Upper lobe of left lung (tissue), 6 donors: ENCODE data around the gene TGFBR3L. TPM values are rescaled to one million over a fixed set of nuclear protein-coding genes. Genes with fewer than 3 reads are reported as not detected.
A peak's percentile ranks its signal among the peaks of the same experiment; 100 is the strongest.

Source experiments
- ATAC-seq, 2 donors: fragments of 200-7000 bp; cut with Tn5 transposase; one replicate each; pipeline ENCODE4 v1.9.1; 2022; ENCODE audit warnings: mild to moderate bottlenecking in 2 of 2, moderate library complexity in 2 of 2; ENCODE audit not compliant: low FRiP score in 2 of 2
- DNase-seq, 2 donors: peaks; one replicate each; pipeline ENCODE4 v3.0.0-alpha.2; 2019 to 2020
- H3K27ac ChIP-seq, 4 donors: fragments of 200-600 bp; sonication (generic); one replicate each; pipeline ENCODE4 v1.5.1; 2016 to 2019
- H3K27me3 ChIP-seq, 4 donors: fragments of 200-600 bp; sonication (generic); one replicate each; pipeline ENCODE4 v1.5.1; 2017 to 2019
- H3K36me3 ChIP-seq, 4 donors: fragments of 200-600 bp; sonication (generic); one replicate each; pipeline ENCODE4 v1.5.1; 2016 to 2019
- H3K4me1 ChIP-seq, 4 donors: fragments of 200-600 bp; sonication (generic); one replicate each; pipeline ENCODE4 v1.5.1; 2018 to 2019
- H3K4me3 ChIP-seq, 4 donors: fragments of 200-600 bp; sonication (generic); one replicate each; pipeline ENCODE4 v1.5.1; 2017 to 2019; ENCODE audit warnings: mild to moderate bottlenecking in 2 of 4, moderate library complexity in 1 of 4
- H3K9me3 ChIP-seq, 4 donors: fragments of 200-600 bp; sonication (generic); one replicate each; pipeline ENCODE4 v1.5.1; 2018 to 2019
- EP300 ChIP-seq, 4 donors: sonication (generic); formaldehyde crosslinking; IDR thresholded peaks; one replicate each; pipeline ENCODE4 v1.5.1; 2017; ENCODE audit warnings: antibody characterized with exemption in 4 of 4, control low read depth in 2 of 4
- POLR2A ChIP-seq, 4 donors: fragments of 450-650 bp; IDR thresholded peaks; one replicate each; pipeline ENCODE4 v1.5.1; 2016 to 2017; ENCODE audit warnings: antibody characterized with exemption in 4 of 4, mild to moderate bottlenecking in 2 of 4
- POLR2AphosphoS5 ChIP-seq, 2 donors: sonication (generic); formaldehyde crosslinking; IDR thresholded peaks; one replicate each; pipeline ENCODE4 v1.5.1; 2017; ENCODE audit warnings: antibody characterized with exemption in 2 of 2
- WGBS, 2 donors: methylation state at CpG; one replicate each; pipeline ENCODE4 v1.1.5; 2017 to 2018; 5-methylcytosine and 5-hydroxymethylcytosine counted together
- total RNA-seq, 6 donors: library from RNA; depleted of rRNA in 4 of 6; stranded (reverse); fragments of >200 nt in 4 of 6; gene quantifications; one replicate each; pipeline versions ENCODE4 v1.1.0 to v1.2.1, GENCODE V29; 2016 to 2021
- TF ChIP-seq, protein P1 (sequence below), 6 experiments: fragments of 450-650 bp in 4 of 6; fragments of 200-600 bp in 2 of 6; sonication (generic) in 2 of 6; IDR thresholded peaks; one replicate each; pipeline ENCODE4 v1.5.1; 2016 to 2019; ENCODE audit warnings: antibody characterized with exemption in 6 of 6
- donor health status: DM: no; HTN: no; CAD: no; lungs with moderate emphysema.
- donor health status: DM: no; HTN: yes; CAD: no; lungs with severe emphysema.

The TGFBR3L gene
- total RNA-seq, 6 donors from 2014 or later: 0.37 to 1.1 TPM; not detected in 4

DNA sequence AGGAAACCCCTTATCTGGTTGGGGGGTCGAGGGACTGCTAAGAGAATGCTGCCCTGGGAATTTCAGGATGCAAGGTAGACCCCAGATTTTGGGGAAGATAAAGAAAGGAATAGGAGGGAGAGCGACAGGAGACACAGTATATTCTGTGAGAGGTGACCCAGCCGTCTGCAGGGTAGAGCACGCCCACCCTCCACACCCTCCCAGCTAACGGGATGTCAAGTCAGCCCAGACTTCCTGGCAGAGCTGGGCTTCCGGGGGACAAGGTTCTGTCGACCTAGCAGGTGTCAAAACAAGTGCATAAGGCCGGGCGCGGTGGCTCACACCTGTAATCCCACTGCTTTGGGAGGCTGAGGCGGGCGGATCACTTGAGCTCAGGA lies 39.7 kb upstream of the TGFBR3L start:
- H3K27me3 ChIP-seq: peaks cover 0 to 30% (median 13%) of the 10 kb centered on the region in 4 donors
- 32 to 39% methylated on average over 7 to 12 of the region's 12 CpGs for WGBS, 2 donors
- H3K9me3 ChIP-seq: no peaks in the 10 kb centered on the region
- H3K4me3 ChIP-seq: peak overlapping the region in 3 of 4 donors; percentile 52 to 54 (median 52)
- H3K4me1 ChIP-seq: peaks cover 29 to 46% (median 32%) of the 10 kb centered on the region in 4 donors
- ATAC-seq: no peak
- no peak overlapping the region for H3K27ac ChIP-seq
- TF ChIP-seq POLR2AphosphoS5 (IDR thresholded peaks at IDR 0.05) (no peak), POLR2A (IDR thresholded peaks at IDR 0.05) (no peak), EP300 (IDR thresholded peaks at IDR 0.05) (no peak)
- TF ChIP-seq, protein P1, sequence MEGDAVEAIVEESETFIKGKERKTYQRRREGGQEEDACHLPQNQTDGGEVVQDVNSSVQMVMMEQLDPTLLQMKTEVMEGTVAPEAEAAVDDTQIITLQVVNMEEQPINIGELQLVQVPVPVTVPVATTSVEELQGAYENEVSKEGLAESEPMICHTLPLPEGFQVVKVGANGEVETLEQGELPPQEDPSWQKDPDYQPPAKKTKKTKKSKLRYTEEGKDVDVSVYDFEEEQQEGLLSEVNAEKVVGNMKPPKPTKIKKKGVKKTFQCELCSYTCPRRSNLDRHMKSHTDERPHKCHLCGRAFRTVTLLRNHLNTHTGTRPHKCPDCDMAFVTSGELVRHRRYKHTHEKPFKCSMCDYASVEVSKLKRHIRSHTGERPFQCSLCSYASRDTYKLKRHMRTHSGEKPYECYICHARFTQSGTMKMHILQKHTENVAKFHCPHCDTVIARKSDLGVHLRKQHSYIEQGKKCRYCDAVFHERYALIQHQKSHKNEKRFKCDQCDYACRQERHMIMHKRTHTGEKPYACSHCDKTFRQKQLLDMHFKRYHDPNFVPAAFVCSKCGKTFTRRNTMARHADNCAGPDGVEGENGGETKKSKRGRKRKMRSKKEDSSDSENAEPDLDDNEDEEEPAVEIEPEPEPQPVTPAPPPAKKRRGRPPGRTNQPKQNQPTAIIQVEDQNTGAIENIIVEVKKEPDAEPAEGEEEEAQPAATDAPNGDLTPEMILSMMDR (IDR thresholded peaks at IDR 0.05): no peak
- no peaks in the 10 kb centered on the region for H3K36me3 ChIP-seq
- no peak for DNase-seq

DNA sequence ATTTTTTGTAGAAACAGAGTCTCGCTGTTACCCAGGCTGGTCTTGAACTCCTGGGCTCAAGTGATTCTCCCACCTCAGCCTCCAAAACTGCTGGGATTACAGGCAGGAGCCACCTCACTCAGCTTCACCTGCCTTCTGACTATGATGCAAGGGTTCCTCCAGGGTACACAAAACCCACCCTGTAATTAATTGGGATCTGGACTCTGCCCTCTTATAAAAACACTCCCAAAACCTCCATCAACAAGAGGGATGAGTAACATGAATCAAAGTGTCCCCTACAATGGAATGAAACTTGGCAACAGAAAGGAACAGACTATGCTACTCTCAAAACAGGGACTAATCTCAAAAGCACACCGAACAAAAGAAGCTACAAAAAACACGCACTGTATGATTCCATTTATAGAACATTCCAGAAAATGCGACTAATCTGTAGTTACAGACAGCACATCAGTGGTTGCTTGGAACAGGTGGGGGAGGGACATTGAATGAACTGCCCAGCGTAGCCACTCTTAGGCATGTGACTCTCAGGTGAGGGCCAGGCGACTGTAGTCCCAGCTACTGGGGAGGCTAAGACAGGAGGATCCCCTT lies 37.3 kb upstream of the TGFBR3L start:
- H3K27ac ChIP-seq: no peak overlapping the region
- DNase-seq (no peak), ATAC-seq (no peak)
- WGBS, 2 donors: 83 to 84% methylated on average over 6 of the region's 6 CpGs
- H3K27me3 ChIP-seq: peaks cover 0 to 27% (median 13%) of the 10 kb centered on the region in 4 donors
- no peak for TF ChIP-seq POLR2AphosphoS5 (IDR thresholded peaks at IDR 0.05)
- TF ChIP-seq, protein P1 (IDR thresholded peaks at IDR 0.05): no peak
- no peak for TF ChIP-seq EP300 (IDR thresholded peaks at IDR 0.05)
- no peak for TF ChIP-seq POLR2A (IDR thresholded peaks at IDR 0.05)
- H3K4me3 ChIP-seq: no peak overlapping the region
- no peaks in the 10 kb centered on the region for H3K36me3 ChIP-seq
- no peaks in the 10 kb centered on the region for H3K9me3 ChIP-seq
- H3K4me1 ChIP-seq: peaks cover 9 to 22% (median 13%) of the 10 kb centered on the region in 4 donors

DNA sequence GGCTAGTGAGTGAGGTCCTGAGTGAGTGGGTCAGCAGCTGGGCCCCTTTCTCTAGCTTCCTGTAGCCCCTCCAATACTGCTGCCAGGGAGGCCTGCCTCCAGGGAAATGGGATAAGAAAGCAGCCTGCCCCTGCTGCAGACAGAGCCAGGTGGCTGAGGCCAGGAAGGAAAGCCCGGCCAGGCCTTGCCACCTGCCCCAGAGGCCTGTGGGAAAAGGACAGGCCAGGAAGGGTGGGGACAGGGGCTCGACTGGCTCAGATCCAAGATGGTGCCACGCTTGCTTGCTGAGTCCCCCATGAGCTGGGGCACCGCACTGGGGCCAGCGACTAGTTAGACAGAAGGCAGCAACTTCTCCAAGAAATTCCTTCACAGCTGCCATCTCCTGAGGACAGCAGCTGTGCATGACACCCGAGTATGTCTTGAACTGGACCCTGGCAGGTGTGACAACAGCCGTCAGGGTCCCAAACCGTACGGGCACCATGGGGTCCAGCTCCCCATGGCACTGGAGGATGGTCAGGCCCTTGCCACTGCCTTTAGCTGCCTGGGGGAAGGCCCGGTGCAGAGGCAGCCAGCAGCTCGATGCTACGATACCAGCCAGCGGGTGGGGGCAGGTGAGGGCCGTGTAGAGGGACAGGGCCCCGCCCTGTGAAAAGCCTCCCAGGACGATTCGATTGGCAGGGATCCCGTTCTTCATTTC lies 35.4 kb upstream of the TGFBR3L start:
- H3K27ac ChIP-seq: no peak overlapping the region
- no peak overlapping the region for H3K4me3 ChIP-seq
- peaks cover 0 to 9% (median 4%) of the 10 kb centered on the region in 4 donors for H3K27me3 ChIP-seq
- peak in 1 of 2 donors; percentile 42 for ATAC-seq
- peaks cover 0 to 6% (median 5%) of the 10 kb centered on the region in 4 donors for H3K4me1 ChIP-seq
- TF ChIP-seq POLR2A (IDR thresholded peaks at IDR 0.05) (no peak), EP300 (IDR thresholded peaks at IDR 0.05) (no peak), POLR2AphosphoS5 (IDR thresholded peaks at IDR 0.05) (no peak)
- TF ChIP-seq, protein P1 (IDR thresholded peaks at IDR 0.05): no peak
- H3K36me3 ChIP-seq: no peaks in the 10 kb centered on the region
- no peak for DNase-seq
- no peaks in the 10 kb centered on the region for H3K9me3 ChIP-seq
- 73 to 81% methylated on average over 4 to 18 of the region's 18 CpGs for WGBS, 2 donors

DNA sequence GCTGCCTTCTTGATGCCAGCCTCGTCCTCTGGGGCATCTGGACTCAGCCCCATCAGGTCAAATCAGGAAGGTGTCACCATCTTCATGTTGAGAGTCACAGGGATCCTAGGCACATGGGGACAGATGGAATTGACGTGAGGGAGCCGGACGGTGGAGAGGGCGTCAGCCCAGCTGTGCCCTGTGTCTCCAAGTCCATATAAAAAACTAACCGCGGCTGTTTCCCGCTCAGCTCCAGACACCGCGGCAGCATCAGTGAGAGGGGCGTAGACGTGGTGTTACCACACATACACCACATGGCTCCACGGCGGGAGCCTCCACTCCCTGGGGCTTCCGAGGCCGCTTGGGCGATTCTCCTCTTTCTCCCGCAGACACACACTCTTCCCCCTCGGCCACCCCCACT lies 34.8 kb upstream of the TGFBR3L start:
- Histone ChIP-seq H3K27me3 (peaks cover 0 to 3% (median under 1%) of the 10 kb centered on the region in 4 donors), H3K27ac (no peak overlapping the region), H3K36me3 (no peaks in the 10 kb centered on the region), H3K4me1 (peaks cover 0 to under 1% (median 0%) of the 10 kb centered on the region in 4 donors), H3K9me3 (no peaks in the 10 kb centered on the region), H3K4me3 (no peak overlapping the region)
- ATAC-seq: no peak
- TF ChIP-seq, protein P1 (IDR thresholded peaks at IDR 0.05): no peak
- no peak for TF ChIP-seq POLR2AphosphoS5 (IDR thresholded peaks at IDR 0.05)
- TF ChIP-seq POLR2A (IDR thresholded peaks at IDR 0.05): no peak
- no peak for TF ChIP-seq EP300 (IDR thresholded peaks at IDR 0.05)
- WGBS, 2 donors: 79 to 84% methylated on average over 19 of the region's 19 CpGs
- DNase-seq: no peak
